Retinal pigment epithelial cell (primary cell): Measurements from ENCODE around the gene RPS27A.
"Not testable (repeated sequence)": the region's sequence is repeated elsewhere in the genome, so short reads cannot be mapped to it uniquely, and the experiment has no call there.

Experiments
- DNase-seq: peaks from one replicate; pipeline ENCODE4 v3.0.0-alpha.2; 2010; ENCODE audit warnings: low read depth
- H3K4me3 ChIP-seq: 2 replicates; pipeline ENCODE4 v1.5.1; 2011; ENCODE audit warnings: mild to moderate bottlenecking, low read length, control low read depth, moderate library complexity
- CTCF ChIP-seq: conservative IDR thresholded peaks from 2 replicates; pipeline ENCODE4 v1.5.1; 2011; ENCODE audit warnings: low read depth, low read length, control low read depth, inconsistent platforms

The RPS27A gene

GRCh38 chr2:55232084-55232862 is at the start of gene RPS27A, which contains the start of gene CLHC1:
Gene RPS27A (plus strand): TSS chr2:55232688. CDS start chr2:55232825, 137 bp downstream.
Gene CLHC1 (minus strand): TSS chr2:55232293. CDS start chr2:55222411, 9,882 bp downstream.
- peak; percentile 92 for DNase-seq
- peak within 1 kb of the TSS; percentile 100 for H3K4me3 ChIP-seq
- no peak for TF ChIP-seq CTCF

- H3K4me3 ChIP-seq, DNase-seq: not testable (repeated sequence)
Observed at GRCh38 chr2:55186837-55187236, 45.7 kb upstream of the RPS27A start.

GRCh38 chr2:55191888-55192287 is 40.6 kb upstream of the RPS27A start:
- not testable (repeated sequence) for H3K4me3 ChIP-seq, DNase-seq

- DNase-seq, result no peak
- no peak overlapping the region for H3K4me3 ChIP-seq
- no peak for TF ChIP-seq CTCF
Observed at GRCh38 chr2:55196526-55196925, 36.0 kb upstream of the RPS27A start.

GRCh38 chr2:55200416-55200815 is 32.1 kb upstream of the RPS27A start:
- no peak for DNase-seq
- H3K4me3 ChIP-seq, result no peak overlapping the region
- no peak for TF ChIP-seq CTCF

GRCh38 chr2:55204536-55204935 is 28.0 kb upstream of the RPS27A start:
- no peak for DNase-seq
- H3K4me3 ChIP-seq, result no peak overlapping the region
- no peak for TF ChIP-seq CTCF

GRCh38 chr2:55204950-55205349 is 27.5 kb upstream of the RPS27A start:
- TF ChIP-seq CTCF, result no peak
- DNase-seq, result no peak
- H3K4me3 ChIP-seq, result no peak overlapping the region

- no peak for TF ChIP-seq CTCF
- no peak overlapping the region for H3K4me3 ChIP-seq
- DNase-seq, result no peak
Observed at GRCh38 chr2:55213822-55214221, 18.7 kb upstream of the RPS27A start.
